NCI-H2029 treated with DMSO at 0.1 percent for 48 hours (cell line): ENCODE data around the gene ABCB11.
A peak's percentile ranks its signal among the peaks of the same experiment; 100 is the strongest.
"Not testable (repeated sequence)": the region's sequence is repeated elsewhere in the genome, so short reads cannot be mapped to it uniquely, and the experiment has no call there.

Experiments
- DNase-seq: peaks from one replicate; lab custom pipeline; 2025; lab: John Stamatoyannopoulos, UW

Gene ABCB11

GRCh38 chr2:168974428-168974827 lies 56.7 kb downstream of the ABCB11 start:
- no peak for DNase-seq

- DNase-seq, result no peak
These were observed 59.9 kb downstream of the ABCB11 start for GRCh38 chr2:168971261-168971660.

GRCh38 chr2:168970711-168971233 lies 60.4 kb downstream of the ABCB11 start:
- no peak for DNase-seq

- no peak for DNase-seq
These were observed 61.3 kb downstream of the ABCB11 start for GRCh38 chr2:168969865-168970264.

GRCh38 chr2:168968342-168968741 lies 62.8 kb downstream of the ABCB11 start:
- DNase-seq, result no peak

GRCh38 chr2:168964251-168964807 lies 66.8 kb downstream of the ABCB11 start:
- peak; percentile 56 for DNase-seq

DNA sequence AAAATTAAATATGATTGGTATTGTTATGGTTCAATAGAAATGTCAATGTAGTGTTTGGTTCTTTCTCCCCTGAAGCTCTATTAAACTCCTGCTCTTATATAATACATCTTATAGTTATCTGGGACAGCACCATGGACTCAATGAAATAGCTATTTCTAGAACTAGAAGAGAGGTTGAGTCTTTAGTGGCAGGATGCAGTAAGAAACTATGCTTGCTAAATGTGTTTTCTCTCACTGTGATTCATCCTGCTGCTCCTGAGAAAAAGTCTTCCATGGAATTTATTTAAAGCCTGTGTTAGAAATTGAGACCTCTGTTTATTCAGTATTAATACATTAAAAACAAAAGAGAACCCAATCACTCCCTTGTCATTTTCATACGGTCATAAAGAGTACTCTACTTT lies 68.5 kb downstream of the ABCB11 start:
- no peak for DNase-seq

DNA sequence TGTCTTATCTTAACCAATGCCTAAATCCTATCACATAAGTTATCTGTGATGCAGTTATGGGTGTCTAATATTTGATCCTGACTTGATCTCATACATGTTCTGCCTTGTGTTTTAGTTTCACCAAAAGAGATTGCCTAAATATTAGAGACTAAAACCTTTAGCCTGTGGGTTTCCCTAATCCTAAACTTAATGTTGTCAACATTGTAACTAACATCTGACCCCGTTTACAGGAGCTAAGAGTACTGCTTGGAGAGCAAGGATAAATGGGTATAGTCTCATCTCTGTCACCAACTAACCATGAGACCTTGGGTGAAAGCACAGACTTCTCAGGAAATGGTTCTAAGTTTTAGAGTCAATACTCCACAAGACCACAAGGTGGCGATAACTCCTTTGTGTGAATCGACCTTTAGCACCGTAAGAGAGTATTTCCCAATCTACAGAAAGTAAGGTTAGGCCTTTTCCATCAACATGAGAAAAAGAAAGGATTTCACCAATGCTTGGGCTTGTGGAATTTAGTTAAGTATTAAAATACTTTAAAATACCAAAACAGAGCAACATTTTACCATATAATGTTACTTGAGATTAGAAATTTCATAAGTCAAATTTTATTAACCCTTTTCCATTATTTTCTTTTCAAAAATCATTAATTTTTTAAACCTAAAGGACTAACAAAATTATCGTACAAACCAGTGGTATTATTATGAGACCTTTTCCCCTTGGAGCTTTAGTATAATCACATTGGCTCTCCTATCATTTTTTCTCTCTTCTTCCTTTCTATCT lies 69.5 kb downstream of the ABCB11 start:
- peak; percentile 52 for DNase-seq

GRCh38 chr2:168956392-168956791 lies 74.7 kb downstream of the ABCB11 start:
- no peak for DNase-seq

- DNase-seq, result no peak
These were observed 75.8 kb downstream of the ABCB11 start for GRCh38 chr2:168955321-168955720.

DNA sequence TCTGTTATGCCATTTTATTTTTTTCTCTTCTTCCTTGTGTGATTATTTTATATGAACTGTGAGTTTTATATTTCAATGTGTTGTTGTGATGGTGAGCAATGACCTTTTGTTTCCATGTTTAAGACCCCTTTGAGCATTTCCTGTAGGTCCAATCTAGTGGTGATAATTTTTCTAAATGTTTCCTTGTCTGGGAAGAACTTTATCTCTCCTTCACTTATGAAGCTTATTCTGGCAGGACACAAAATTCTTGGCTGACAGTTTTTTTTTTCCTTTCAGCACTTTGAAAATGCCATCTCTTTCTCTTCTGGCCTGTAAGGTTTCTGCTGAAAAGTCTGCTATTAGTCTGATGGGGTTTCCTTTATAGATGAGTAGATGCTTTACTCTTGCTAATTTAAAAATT lies 76.9 kb downstream of the ABCB11 start:
- no peak for DNase-seq

GRCh38 chr2:168952424-168952823 lies 78.7 kb downstream of the ABCB11 start:
- DNase-seq, result no peak

- no peak for DNase-seq
These were observed 79.3 kb downstream of the ABCB11 start for GRCh38 chr2:168951871-168952270.

GRCh38 chr2:168949324-168949723 lies 81.8 kb downstream of the ABCB11 start:
- DNase-seq, result no peak

- DNase-seq, result no peak
These were observed 82.4 kb downstream of the ABCB11 start for GRCh38 chr2:168948621-168949212.

DNA sequence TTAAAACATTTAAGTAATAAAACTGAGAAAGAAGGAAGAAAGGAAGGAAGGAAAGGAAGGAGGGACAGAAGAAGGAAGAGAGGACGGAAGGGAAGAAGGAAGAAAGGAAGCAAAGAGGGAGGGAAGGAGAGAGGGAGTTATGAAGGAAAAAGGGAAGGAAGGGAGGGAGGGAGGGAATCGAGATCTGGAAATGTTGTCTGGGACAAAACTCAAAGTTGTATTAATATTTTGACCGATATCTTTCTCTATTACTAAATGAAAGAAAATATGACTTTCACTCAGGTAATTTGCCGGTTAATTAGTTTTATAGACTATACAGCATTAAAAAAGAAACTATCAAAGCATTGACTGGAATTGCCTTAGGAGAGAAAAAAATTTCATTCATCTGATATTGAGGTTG lies 85.6 kb downstream of the ABCB11 start:
- no peak for DNase-seq

DNA sequence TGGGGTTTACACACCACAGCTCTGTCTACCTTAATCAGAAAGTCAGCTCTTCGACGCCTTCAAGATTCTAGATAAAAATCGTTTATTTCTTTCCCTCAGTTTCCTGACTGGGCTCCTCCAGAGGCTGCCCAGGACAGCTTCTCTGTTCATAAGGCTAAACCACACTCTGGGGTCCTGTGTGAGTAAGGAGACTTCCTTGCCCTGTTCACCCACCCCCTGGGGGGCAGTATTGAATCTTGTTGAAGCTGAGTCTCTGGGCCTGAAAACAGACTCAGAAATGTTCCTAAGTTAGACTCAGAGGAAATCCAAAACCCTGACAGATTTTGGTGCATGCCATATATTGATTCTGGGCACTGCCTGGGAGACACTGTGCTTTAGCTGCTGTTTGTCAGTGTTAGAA lies 87.1 kb downstream of the ABCB11 start:
- no peak for DNase-seq

GRCh38 chr2:168941297-168941696 lies 89.8 kb downstream of the ABCB11 start:
- DNase-seq, result no peak

DNA sequence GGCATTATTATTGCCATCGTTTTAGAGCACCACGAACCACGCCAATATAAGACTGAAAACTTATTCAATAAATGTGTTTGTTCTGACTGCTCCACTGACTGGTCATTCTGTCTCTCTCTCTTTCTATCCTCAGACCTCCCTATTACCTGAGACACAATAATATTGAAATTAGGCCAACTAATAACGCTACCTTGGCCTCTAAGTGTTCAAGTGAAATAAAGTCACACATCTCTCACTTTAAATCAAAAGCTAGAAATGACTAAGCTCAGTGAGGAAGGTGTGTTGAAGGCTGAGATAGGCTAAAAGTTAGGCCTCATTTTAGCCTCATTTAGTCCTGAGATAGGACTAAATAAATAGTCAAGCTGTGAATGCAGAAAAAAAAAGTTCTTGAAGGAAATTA lies 91.2 kb downstream of the ABCB11 start:
- DNase-seq, result no peak

DNA sequence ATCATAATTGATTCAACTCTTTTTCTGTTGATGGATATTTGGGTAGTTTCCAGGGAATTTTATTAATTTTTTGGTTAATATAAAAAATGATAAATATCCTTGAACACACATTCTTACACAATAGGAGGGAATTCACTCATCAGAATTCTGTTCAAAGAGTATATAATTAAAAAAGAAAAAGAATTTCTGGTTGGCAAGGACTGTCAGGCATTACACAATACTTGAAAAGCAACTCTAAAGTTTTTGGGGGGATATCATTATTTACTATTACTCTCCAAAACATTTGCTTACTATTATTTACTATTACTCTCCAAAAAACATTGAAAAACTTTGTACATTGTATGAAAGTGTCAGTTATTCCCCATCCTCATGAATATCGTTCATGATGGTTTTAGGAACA lies 92.1 kb downstream of the ABCB11 start:
- no peak for DNase-seq

DNA sequence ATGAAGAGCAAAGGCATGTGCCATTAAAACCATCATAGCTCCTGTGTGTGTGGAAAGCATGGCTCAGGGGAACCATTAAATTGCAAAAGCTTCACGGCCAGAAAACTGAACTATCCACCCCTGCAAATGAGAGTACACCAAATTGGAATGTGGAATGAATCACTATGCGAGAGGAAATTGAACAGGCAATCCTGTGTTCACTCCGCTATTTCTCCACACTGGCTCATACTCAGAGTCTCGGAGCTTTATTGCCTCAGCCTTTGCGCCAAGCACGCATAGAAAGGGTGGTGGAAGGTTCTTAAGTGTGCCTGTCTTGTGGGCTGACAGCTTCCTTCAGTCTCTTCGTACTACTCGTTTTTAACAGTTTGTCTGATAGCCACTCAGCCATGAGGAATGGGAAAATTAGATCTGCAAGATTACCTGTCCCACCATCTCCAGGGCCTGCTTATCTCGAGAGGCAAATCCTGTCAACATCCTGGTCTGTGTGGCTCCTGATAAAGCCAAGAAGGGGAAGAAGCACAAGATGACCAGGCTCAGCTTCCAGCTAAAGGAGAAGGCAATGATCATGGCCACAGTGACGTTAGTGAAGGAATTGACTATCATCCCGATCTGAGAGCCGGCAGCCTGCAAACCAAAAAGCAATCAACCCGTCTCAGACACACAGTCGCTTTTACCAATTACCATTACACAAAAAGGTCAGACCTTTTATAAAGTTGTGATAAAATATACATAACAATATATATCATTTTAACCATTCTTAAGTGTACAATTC lies 95.1 kb downstream of the ABCB11 start:
- DNase-seq, result no peak

DNA sequence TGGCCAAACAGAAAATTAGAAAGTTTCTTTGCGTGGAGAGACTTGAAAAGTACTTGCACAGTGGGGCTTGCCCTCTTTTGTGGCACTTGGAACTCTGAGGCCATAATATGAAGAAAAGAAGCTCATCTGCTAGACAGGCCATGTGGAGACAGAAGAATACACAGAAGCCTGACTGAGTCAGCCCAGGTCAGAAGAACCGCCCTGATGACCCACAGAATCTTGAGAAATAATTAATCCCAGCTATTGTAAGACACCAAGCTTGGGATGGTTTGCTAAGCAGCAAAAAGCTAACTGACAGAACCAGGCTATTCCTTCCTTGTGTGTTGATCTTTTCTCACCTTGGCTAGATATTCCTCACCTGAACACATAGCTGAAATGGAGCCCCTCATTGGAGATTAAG lies 96.3 kb downstream of the ABCB11 start:
- DNase-seq, result no peak

- not testable (repeated sequence) for DNase-seq
These were observed 99.0 kb downstream of the ABCB11 start for GRCh38 chr2:168932174-168932573.
